GM18526 (cell line): Measurements from ENCODE around the gene NSMCE1.

ENCODE experiments used
- POLR2A ChIP-seq: IDR thresholded peaks from 3 replicates; pipeline ENCODE4 v1.6.1; 2011; ENCODE audit not compliant: insufficient read length; ENCODE audit errors: extremely low read depth

The NSMCE1 gene

GRCh38 chr16:27202923-27203506, 65.6 kb downstream of the NSMCE1 start:
- TF ChIP-seq POLR2A, result no peak

GRCh38 chr16:27199736-27200135, 68.8 kb downstream of the NSMCE1 start:
- no peak for TF ChIP-seq POLR2A

GRCh38 chr16:27199235-27199586, 69.4 kb downstream of the NSMCE1 start:
- TF ChIP-seq POLR2A, result no peak

- TF ChIP-seq POLR2A, result no peak
Measured at GRCh38 chr16:27198451-27199234, 69.9 kb downstream of the NSMCE1 start.

- TF ChIP-seq POLR2A, result no peak
Measured at GRCh38 chr16:27197004-27197403, 71.6 kb downstream of the NSMCE1 start.

- TF ChIP-seq POLR2A, result no peak
Measured at GRCh38 chr16:27195941-27196595, 72.5 kb downstream of the NSMCE1 start.

DNA sequence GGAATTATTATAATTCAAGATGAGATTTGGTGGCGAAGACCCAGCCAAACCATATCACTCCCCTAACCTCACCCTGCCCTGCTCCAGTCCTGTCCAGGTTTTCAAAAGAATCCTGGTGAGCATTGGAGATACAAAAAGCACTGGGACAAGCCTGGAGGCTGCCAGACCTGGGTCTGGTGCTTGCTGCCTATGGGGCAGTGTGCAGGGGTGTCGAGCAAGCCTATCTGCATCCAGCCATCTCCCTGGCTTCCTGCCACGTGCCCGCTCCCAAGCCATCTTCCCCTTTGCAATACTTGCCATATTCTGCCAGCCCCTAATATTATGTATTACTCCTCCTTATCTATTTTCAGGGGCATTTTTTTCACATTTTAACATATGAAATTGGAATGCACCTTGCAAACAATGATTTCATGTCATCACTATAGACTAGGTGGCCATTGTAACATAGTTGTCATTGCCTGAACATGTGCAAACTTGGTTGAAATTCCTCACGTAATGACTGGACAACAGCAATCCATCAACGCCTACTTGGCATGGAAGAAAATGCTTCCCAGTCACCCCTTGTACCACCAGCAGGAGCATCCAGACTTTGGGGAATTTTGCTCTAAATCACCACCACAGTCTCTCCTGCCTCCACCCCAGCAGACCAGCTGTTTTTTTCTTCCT, 73.4 kb downstream of the NSMCE1 start:
- TF ChIP-seq POLR2A, result no peak

DNA sequence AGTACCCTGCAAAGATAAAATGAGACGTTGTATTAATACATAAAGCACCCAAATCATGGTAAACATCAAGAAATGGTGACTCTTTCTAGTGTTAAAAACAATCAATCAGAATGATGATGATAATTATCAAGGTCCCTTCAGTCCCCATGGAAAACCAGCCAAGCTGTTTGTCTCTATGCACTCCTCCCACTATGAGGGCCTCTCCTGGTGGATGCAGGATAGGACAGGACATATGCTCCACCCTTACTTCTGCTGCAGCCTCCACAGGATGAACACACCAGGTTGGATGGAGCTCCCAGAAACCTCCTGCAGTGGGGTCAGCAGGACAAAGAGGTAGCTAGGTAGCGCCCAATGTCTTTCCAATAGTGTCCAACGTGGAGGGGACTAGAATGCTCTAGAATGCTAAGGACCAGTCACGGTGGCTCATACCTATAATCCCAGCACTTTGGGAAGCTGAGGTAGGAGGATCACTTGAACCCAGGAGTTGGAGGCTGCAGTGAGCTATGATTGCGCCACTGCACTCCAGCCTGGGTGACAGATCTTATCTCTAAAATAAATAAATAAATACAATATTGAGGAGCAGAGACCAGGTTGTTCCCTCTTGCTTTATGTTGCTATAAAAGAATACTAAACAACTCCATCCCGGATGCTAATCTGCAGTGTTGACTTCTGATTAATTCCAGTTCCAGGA, 75.1 kb downstream of the NSMCE1 start:
- no peak for TF ChIP-seq POLR2A

- no peak for TF ChIP-seq POLR2A
Measured at GRCh38 chr16:27191352-27191924, 77.1 kb downstream of the NSMCE1 start.

- no peak for TF ChIP-seq POLR2A
Measured at GRCh38 chr16:27190316-27190871, 78.2 kb downstream of the NSMCE1 start.

GRCh38 chr16:27189335-27189972, 79.1 kb downstream of the NSMCE1 start:
- TF ChIP-seq POLR2A, result no peak

DNA sequence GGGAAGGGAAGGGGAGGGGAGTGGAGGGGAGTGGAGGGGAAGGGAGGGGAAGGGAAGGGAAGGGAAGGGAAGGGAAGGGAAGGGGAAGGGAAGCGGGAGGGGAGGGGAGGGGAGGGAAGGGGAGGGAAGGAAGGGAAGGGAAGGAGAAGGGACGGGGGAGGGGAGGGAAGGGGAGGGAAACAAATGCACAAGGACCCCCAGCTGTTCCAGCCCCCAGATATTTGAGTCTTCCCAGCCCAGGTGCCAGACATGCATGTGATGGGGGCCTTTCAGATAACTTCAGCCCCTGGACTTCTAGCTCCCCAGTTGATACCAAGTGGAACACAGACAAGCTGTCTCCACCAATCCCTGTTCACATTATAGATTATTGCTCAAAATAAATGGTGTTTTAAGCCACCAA, 79.9 kb downstream of the NSMCE1 start:
- TF ChIP-seq POLR2A, result no peak

DNA sequence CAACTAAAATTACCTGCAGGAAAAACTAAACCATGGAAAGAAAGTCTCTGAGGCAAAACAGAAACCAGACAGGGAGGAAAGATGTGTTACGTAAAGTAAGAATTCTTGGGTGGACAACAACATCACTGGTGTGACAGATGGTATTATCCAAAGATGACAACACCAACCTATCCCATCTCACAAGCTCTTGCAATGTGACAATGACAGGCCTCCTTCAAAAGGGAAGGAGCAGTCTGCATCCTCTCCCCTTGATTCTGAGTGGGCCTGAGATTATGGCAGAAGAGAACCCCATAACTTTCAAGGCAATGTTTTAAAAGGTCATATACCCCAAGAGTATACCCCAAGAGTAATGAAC, 82.8 kb downstream of the NSMCE1 start:
- no peak for TF ChIP-seq POLR2A

- TF ChIP-seq POLR2A, result no peak
Measured at GRCh38 chr16:27182906-27183405, 85.6 kb downstream of the NSMCE1 start.

- no peak for TF ChIP-seq POLR2A
Measured at GRCh38 chr16:27181019-27181790, 87.4 kb downstream of the NSMCE1 start.
